Activated CD8-positive, alpha-beta memory T cell treated with anti-CD3 and anti-CD28 coated beads, Interleukin-2, amount 10 ng/mL, durations not matched to agents 7 days and 5 days (primary cell): ENCODE data around the gene MTOR. TPM values are rescaled to one million over a fixed set of nuclear protein-coding genes. Genes with fewer than 3 reads are reported as not detected.

Experiments
- ATAC-seq: fragments of 150-1000 bp; cut with Tn5 transposase; one replicate; pipeline ENCODE4 v1.10.0; 2021; ENCODE audit warnings: moderate library complexity
- CTCF ChIA-PET: fragments of 350-600 bp; sonication (Branson Sonifier 250); formaldehyde crosslinking; loops from one replicate; lab custom pipeline; 2021; ENCODE audit warnings: antibody characterized with exemption; lab: Charles Lee
- DNase-seq: peaks from one replicate; pipeline ENCODE4 v3.0.0-alpha.2; 2020
- H3K27ac Mint-ChIP-seq: one replicate; pipeline ENCODE4 v1.8.0; 2021; ENCODE audit warnings: mild to moderate bottlenecking, mixed read lengths
- H3K27me3 Mint-ChIP-seq: one replicate; pipeline ENCODE4 v1.8.0; 2021; ENCODE audit warnings: mixed read lengths
- H3K36me3 Mint-ChIP-seq: one replicate; pipeline ENCODE4 v1.8.0; 2021; ENCODE audit warnings: mild to moderate bottlenecking, mixed read lengths
- H3K4me1 Mint-ChIP-seq: one replicate; pipeline ENCODE4 v1.8.0; 2021; ENCODE audit warnings: mixed read lengths
- H3K4me3 Mint-ChIP-seq: one replicate; pipeline ENCODE4 v1.8.0; 2021; ENCODE audit warnings: mild to moderate bottlenecking, moderate library complexity, mixed read lengths
- H3K9me3 Mint-ChIP-seq: one replicate; pipeline ENCODE4 v1.8.0; 2022; ENCODE audit warnings: low read depth, mixed read lengths
- total RNA-seq, 2 experiments: library from RNA; stranded (reverse); gene quantifications; one replicate each; pipeline ENCODE4 v1.2.3, GENCODE V29; 2021

Gene MTOR
- total RNA-seq, 2 experiments from 2014 or later, result 50.1 to 52.0 TPM

GRCh38 chr1:11233208-11233607, 29.1 kb downstream of the MTOR start:
- Mint-ChIP-seq H3K9me3 (no peaks in the 10 kb centered on the region), H3K4me1 (peaks cover 13% of the 10 kb centered on the region), H3K27ac (no peak overlapping the region), H3K4me3 (no peak overlapping the region), H3K36me3 (peaks cover 57% of the 10 kb centered on the region), H3K27me3 (no peaks in the 10 kb centered on the region)
- DNase-seq (no peak), ATAC-seq (no peak)
- CTCF ChIA-PET, result interaction anchor here (1.4 kb wide), 1 partner anchor 16 kb away, joined by 4 read pairs; no protein-coding TSS in a partner anchor

GRCh38 chr1:11229203-11229602, 33.1 kb downstream of the MTOR start:
- peaks cover 59% of the 10 kb centered on the region for H3K36me3 Mint-ChIP-seq
- no peak overlapping the region for H3K4me3 Mint-ChIP-seq
- no peak for ATAC-seq

GRCh38 chr1:11227106-11228077, 35.0 kb downstream of the MTOR start:
- no peak for ATAC-seq
- no peaks in the 10 kb centered on the region for H3K27me3 Mint-ChIP-seq
- CTCF ChIA-PET, result interaction anchor here (0.7 to 8.3 kb wide), 4 partner anchors 10 to 190 kb away, joined by 3 to 48 read pairs (median 10); no protein-coding TSS in a partner anchor

More at GRCh38 chr1:11229203-11229602, 33.1 kb downstream of the MTOR start:
- CTCF ChIA-PET, result interaction anchor here (1.0 to 5.2 kb wide), 2 partner anchors 13 to 192 kb away, joined by 3 to 15 read pairs; no protein-coding TSS in a partner anchor
- Mint-ChIP-seq H3K4me1 (peaks cover 20% of the 10 kb centered on the region), H3K9me3 (no peaks in the 10 kb centered on the region), H3K27ac (peak overlapping the region; percentile 2), H3K27me3 (no peaks in the 10 kb centered on the region)
- no peak for DNase-seq

GRCh38 chr1:11216074-11216473, 46.3 kb downstream of the MTOR start:
- Mint-ChIP-seq H3K4me3 (no peak overlapping the region), H3K36me3 (peaks cover 24% of the 10 kb centered on the region), H3K27me3 (no peaks in the 10 kb centered on the region), H3K9me3 (no peaks in the 10 kb centered on the region), H3K4me1 (no peaks in the 10 kb centered on the region), H3K27ac (no peak overlapping the region)
- DNase-seq, result no peak
- no peak for ATAC-seq
- CTCF ChIA-PET, result no interaction called here

More at GRCh38 chr1:11227106-11228077, 35.0 kb downstream of the MTOR start:
- no peaks in the 10 kb centered on the region for H3K9me3 Mint-ChIP-seq
- H3K27ac Mint-ChIP-seq, result peak overlapping the region; percentile 48
- peaks cover 50% of the 10 kb centered on the region for H3K36me3 Mint-ChIP-seq
- H3K4me3 Mint-ChIP-seq, result no peak overlapping the region
- no peak for DNase-seq
- peaks cover 21% of the 10 kb centered on the region for H3K4me1 Mint-ChIP-seq

- Mint-ChIP-seq H3K4me1 (no peaks in the 10 kb centered on the region), H3K36me3 (peaks cover 25% of the 10 kb centered on the region), H3K27ac (no peak overlapping the region), H3K27me3 (no peaks in the 10 kb centered on the region), H3K4me3 (no peak overlapping the region), H3K9me3 (no peaks in the 10 kb centered on the region)
- no peak for ATAC-seq
- no peak for DNase-seq
- CTCF ChIA-PET, result no interaction called here
Observed at GRCh38 chr1:11215381-11216005, 46.9 kb downstream of the MTOR start.

GRCh38 chr1:11214698-11215380, 47.5 kb downstream of the MTOR start:
- H3K4me1 Mint-ChIP-seq, result no peaks in the 10 kb centered on the region
- no peak overlapping the region for H3K27ac Mint-ChIP-seq
- no peaks in the 10 kb centered on the region for H3K9me3 Mint-ChIP-seq
- H3K27me3 Mint-ChIP-seq, result no peaks in the 10 kb centered on the region
- ATAC-seq (no peak), DNase-seq (no peak)
- no peak overlapping the region for H3K4me3 Mint-ChIP-seq
- peaks cover 25% of the 10 kb centered on the region for H3K36me3 Mint-ChIP-seq
- CTCF ChIA-PET, result no interaction called here

GRCh38 chr1:11211925-11212587, 50.3 kb downstream of the MTOR start:
- H3K4me1 Mint-ChIP-seq, result no peaks in the 10 kb centered on the region
- no peak for DNase-seq
- CTCF ChIA-PET, result no interaction called here
- no peak overlapping the region for H3K27ac Mint-ChIP-seq
- no peak for ATAC-seq
- H3K27me3 Mint-ChIP-seq, result no peaks in the 10 kb centered on the region
- no peak overlapping the region for H3K4me3 Mint-ChIP-seq
- no peaks in the 10 kb centered on the region for H3K9me3 Mint-ChIP-seq
- H3K36me3 Mint-ChIP-seq, result peaks cover 35% of the 10 kb centered on the region

- Mint-ChIP-seq H3K4me3 (no peak overlapping the region), H3K36me3 (peaks cover 38% of the 10 kb centered on the region), H3K27me3 (no peaks in the 10 kb centered on the region), H3K4me1 (no peaks in the 10 kb centered on the region), H3K9me3 (no peaks in the 10 kb centered on the region), H3K27ac (no peak overlapping the region)
- ATAC-seq, result no peak
- CTCF ChIA-PET, result no interaction called here
- no peak for DNase-seq
Observed at GRCh38 chr1:11211461-11211860, 50.9 kb downstream of the MTOR start.

GRCh38 chr1:11207898-11208611, 54.3 kb downstream of the MTOR start:
- ATAC-seq, result no peak
- Mint-ChIP-seq H3K4me3 (no peak overlapping the region), H3K27me3 (no peaks in the 10 kb centered on the region), H3K4me1 (no peaks in the 10 kb centered on the region), H3K9me3 (no peaks in the 10 kb centered on the region), H3K36me3 (peaks cover 32% of the 10 kb centered on the region), H3K27ac (no peak overlapping the region)
- no peak for DNase-seq
- CTCF ChIA-PET, result interaction anchor here (0.6 kb wide), 1 partner anchor 34 kb away, joined by 3 read pairs; no protein-coding TSS in a partner anchor

GRCh38 chr1:11204396-11205190, 57.8 kb downstream of the MTOR start:
- Mint-ChIP-seq H3K36me3 (peaks cover 21% of the 10 kb centered on the region), H3K4me3 (no peak overlapping the region), H3K27ac (no peak overlapping the region), H3K9me3 (no peaks in the 10 kb centered on the region), H3K4me1 (no peaks in the 10 kb centered on the region), H3K27me3 (no peaks in the 10 kb centered on the region)
- DNase-seq, result no peak
- CTCF ChIA-PET, result interaction anchor here (1.1 to 1.2 kb wide), 2 partner anchors 18 to 446 kb away, joined by 3 read pairs; no protein-coding TSS in a partner anchor
- ATAC-seq, result no peak

- ATAC-seq, result no peak
Observed at GRCh38 chr1:11198851-11199594, 63.3 kb downstream of the MTOR start.

More at GRCh38 chr1:11198851-11199594, 63.3 kb downstream of the MTOR start:
- Mint-ChIP-seq H3K36me3 (peaks cover 26% of the 10 kb centered on the region), H3K9me3 (no peaks in the 10 kb centered on the region), H3K4me3 (no peak overlapping the region), H3K27me3 (no peaks in the 10 kb centered on the region), H3K27ac (no peak overlapping the region), H3K4me1 (no peaks in the 10 kb centered on the region)
- no peak for DNase-seq
- CTCF ChIA-PET, result interaction anchor here (0.8 kb wide), 1 partner anchor 162 kb away, joined by 3 read pairs; no protein-coding TSS in a partner anchor
